Measurements from ENCODE around the gene TMC7. TPM values are rescaled to one million over a fixed set of nuclear protein-coding genes. Genes with fewer than 3 reads are reported as not detected.
"Not testable (repeated sequence)": the region's sequence is repeated elsewhere in the genome, so short reads cannot be mapped to it uniquely, and the experiment has no call there.

TMC7 gene
- total and polyA plus RNA-seq, 2 of the 8 experiments (the other 6 are each of a cell fraction or from before 2014, with no cell fraction given) = 2.3 to 2.6 TPM

GRCh38 chr16:18985256-18985655, 1.5 kb downstream of the TMC7 start:
- not testable (repeated sequence) for H3K79me2 ChIP-seq (ENCODE audit: control insufficient read depth in 1 of 2, insufficient read depth in 2 of 2, low read length in 2 of 2); H3K4ac ChIP-seq (replicated peaks; ENCODE audit: insufficient read length, low read depth, low read length); H3K4me2 ChIP-seq (ENCODE audit: insufficient read depth in 1 of 2, low read depth in 2 of 2, low read length in 2 of 2); H2AFZ ChIP-seq (ENCODE audit: low read length); FAIRE-seq; H3K79me1 ChIP-seq (ENCODE audit: low read depth, low read length); H2AK5ac ChIP-seq (ENCODE audit: low read depth, low read length); H4K20me1 ChIP-seq (replicated peaks in 1 of 2; ENCODE audit: control insufficient read depth in 1 of 2, insufficient read depth in 2 of 2, low read length in 2 of 2); H3K27me3 ChIP-seq (replicated peaks in 1 of 4; ENCODE audit: control insufficient read depth in 3 of 4, extremely low read depth in 1 of 4, insufficient read depth in 3 of 4, low read length in 3 of 4); H4K8ac ChIP-seq (ENCODE audit: extremely low read depth, insufficient read depth, low read length); H3K4me3 ChIP-seq (ENCODE audit: extremely low read depth in 1 of 4, insufficient read depth in 2 of 4, low read depth in 3 of 4, low read length in 4 of 4); H3K36me3 ChIP-seq (ENCODE audit: control insufficient read depth in 2 of 4, insufficient read depth in 4 of 4, low read length in 3 of 4); H2BK12ac ChIP-seq (ENCODE audit: low read depth, low read length); H2BK5ac ChIP-seq (ENCODE audit: low read depth, low read length); H3K56ac ChIP-seq (replicated peaks; ENCODE audit: insufficient read length, low read depth, low read length); H2BK120ac ChIP-seq (replicated peaks; ENCODE audit: low read depth, low read length); H3K4me1 ChIP-seq (replicated peaks in 1 of 4; ENCODE audit: control insufficient read depth in 3 of 4, insufficient read depth in 4 of 4, low read length in 3 of 4); H2BK15ac ChIP-seq (ENCODE audit: low read length); H3K18ac ChIP-seq (ENCODE audit: extremely low read depth, low read length); H4K91ac ChIP-seq (replicated peaks; ENCODE audit: insufficient read length, low read length); H3K23ac ChIP-seq (ENCODE audit: insufficient read length); H3K27ac ChIP-seq (ENCODE audit: low read depth, low read length); H3K23me2 ChIP-seq (ENCODE audit: low read depth, low read length); H3K9me3 ChIP-seq (ENCODE audit: insufficient read depth in 2 of 2, low read depth in 1 of 2, low read length in 1 of 2); DNase-seq (ENCODE audit: low read depth in 1 of 2, low spot score in 2 of 2); H4K5ac ChIP-seq (ENCODE audit: insufficient read length, low read depth, low read length); H3K14ac ChIP-seq (ENCODE audit: insufficient read length); H3K9ac ChIP-seq (replicated peaks in 1 of 4; ENCODE audit: extremely low read depth in 1 of 4, low read depth in 3 of 4, low read length in 3 of 4); H2BK20ac ChIP-seq (ENCODE audit: low read length)
- 100% methylated on average over 1 of the region's 1 CpG; no CpG with 5 or more reads in 1 of the 2 experiments for WGBS, 2 experiments (ENCODE audit: extremely low coverage in 1 of 2, insufficient coverage in 1 of 2, insufficient read length in 1 of 2, insufficient replicate concordance in 2 of 2, low coverage in 1 of 2, low lambda C conversion rate in 2 of 2, missing lambda C conversion rate in 1 of 2)
- ChIA-PET CTCF (ENCODE audit: partially characterized antibody) (interaction anchor here (1.9 to 2.9 kb wide), 3 partner anchors 17 to 91 kb away, joined by 6 to 19 read pairs (median 9); no protein-coding TSS in a partner anchor), POLR2A (ENCODE audit: partially characterized antibody) (interaction anchor here (1.4 kb wide), 1 partner anchor 84 kb away, joined by 4 read pairs; no protein-coding TSS in a partner anchor)

GRCh38 chr16:18991731-18992130, 8.0 kb downstream of the TMC7 start:
- H4K5ac ChIP-seq (ENCODE audit: insufficient read length, low read depth, low read length); DNase-seq (ENCODE audit: low read depth in 1 of 2, low spot score in 2 of 2); H3K27ac ChIP-seq (ENCODE audit: low read depth, low read length); H3K27me3 ChIP-seq (replicated peaks in 1 of 4; ENCODE audit: control insufficient read depth in 3 of 4, extremely low read depth in 1 of 4, insufficient read depth in 3 of 4, low read length in 3 of 4); H2BK15ac ChIP-seq (ENCODE audit: low read length); POLR2A ChIA-PET (ENCODE audit: partially characterized antibody); H3K56ac ChIP-seq (replicated peaks; ENCODE audit: insufficient read length, low read depth, low read length); CTCF ChIA-PET (ENCODE audit: partially characterized antibody); FAIRE-seq; H2BK12ac ChIP-seq (ENCODE audit: low read depth, low read length); H4K91ac ChIP-seq (replicated peaks; ENCODE audit: insufficient read length, low read length); H4K20me1 ChIP-seq (replicated peaks in 1 of 2; ENCODE audit: control insufficient read depth in 1 of 2, insufficient read depth in 2 of 2, low read length in 2 of 2); H3K4me3 ChIP-seq (ENCODE audit: extremely low read depth in 1 of 4, insufficient read depth in 2 of 4, low read depth in 3 of 4, low read length in 4 of 4); H3K4ac ChIP-seq (replicated peaks; ENCODE audit: insufficient read length, low read depth, low read length); H2BK120ac ChIP-seq (replicated peaks; ENCODE audit: low read depth, low read length); H3K4me2 ChIP-seq (ENCODE audit: insufficient read depth in 1 of 2, low read depth in 2 of 2, low read length in 2 of 2); H2BK20ac ChIP-seq (ENCODE audit: low read length); H3K9me3 ChIP-seq (ENCODE audit: insufficient read depth in 2 of 2, low read depth in 1 of 2, low read length in 1 of 2); H3K79me1 ChIP-seq (ENCODE audit: low read depth, low read length); H2AFZ ChIP-seq (ENCODE audit: low read length); H3K9ac ChIP-seq (replicated peaks in 1 of 4; ENCODE audit: extremely low read depth in 1 of 4, low read depth in 3 of 4, low read length in 3 of 4); H3K4me1 ChIP-seq (replicated peaks in 1 of 4; ENCODE audit: control insufficient read depth in 3 of 4, insufficient read depth in 4 of 4, low read length in 3 of 4); H3K36me3 ChIP-seq (ENCODE audit: control insufficient read depth in 2 of 4, insufficient read depth in 4 of 4, low read length in 3 of 4); H3K14ac ChIP-seq (ENCODE audit: insufficient read length); H3K23me2 ChIP-seq (ENCODE audit: low read depth, low read length); H3K18ac ChIP-seq (ENCODE audit: extremely low read depth, low read length); H2AK5ac ChIP-seq (ENCODE audit: low read depth, low read length); H3K23ac ChIP-seq (ENCODE audit: insufficient read length); H3K79me2 ChIP-seq (ENCODE audit: control insufficient read depth in 1 of 2, insufficient read depth in 2 of 2, low read length in 2 of 2); H2BK5ac ChIP-seq (ENCODE audit: low read depth, low read length); H4K8ac ChIP-seq (ENCODE audit: extremely low read depth, insufficient read depth, low read length): not testable (repeated sequence)
- WGBS, 2 experiments (ENCODE audit: extremely low coverage in 1 of 2, insufficient coverage in 1 of 2, insufficient read length in 1 of 2, insufficient replicate concordance in 2 of 2, low coverage in 1 of 2, low lambda C conversion rate in 2 of 2, missing lambda C conversion rate in 1 of 2) = 98% methylated on average over 9 of the region's 9 CpGs; no CpG with 5 or more reads in 1 of the 2 experiments

Measured in H1 (cell line).